ENCODE measurements around the gene TRPM4. TPM values are rescaled to one million over a fixed set of nuclear protein-coding genes. Genes with fewer than 3 reads are reported as not detected.

The TRPM4 gene
- total and polyA plus RNA-seq, 2 of the 13 experiments (the other 11 are each of a cell fraction or from before 2014, with no cell fraction given) = 1.9 to 4.3 TPM

DNA sequence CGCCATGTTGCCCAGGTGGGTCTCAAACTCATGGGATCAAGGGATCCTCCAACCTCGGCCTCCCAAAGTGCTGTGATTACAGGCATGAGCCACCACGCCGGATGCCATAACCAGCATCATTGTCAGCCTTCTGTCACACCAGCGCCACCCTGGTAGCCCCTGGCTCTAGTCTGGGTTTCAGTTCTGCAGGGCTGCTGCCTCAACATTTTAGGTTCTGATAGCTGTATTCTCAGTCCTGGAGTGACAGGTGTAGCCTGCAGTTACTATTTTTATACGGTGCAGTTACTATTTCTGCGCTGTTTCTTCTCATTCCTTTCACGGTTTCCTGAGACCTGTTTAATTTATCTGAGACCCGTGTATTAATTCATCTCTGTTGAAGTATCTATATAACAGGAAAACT is 57.1 kb downstream of the TRPM4 start:
- ChIA-PET CTCF (ENCODE audit: low intra/inter-chr PET ratio, low total read pairs) (no interaction called here), POLR2A (no interaction called here)
- Histone ChIP-seq H4K20me1 (ENCODE audit: insufficient read depth, low read length) (no peaks in the 10 kb centered on the region), H3K9me3 (ENCODE audit: low read length) (no peaks in the 10 kb centered on the region), H3K27ac (ENCODE audit: extremely low read length, insufficient read depth, low read length) (no peak overlapping the region), H2AFZ (ENCODE audit: low read length) (no peak overlapping the region), H3K36me3 (replicated peaks in 1 of 2; ENCODE audit: control insufficient read depth in 1 of 2, insufficient read depth in 2 of 2, low read length in 2 of 2) (no peaks in the 10 kb centered on the region), H3K27me3 (ENCODE audit: control insufficient read depth in 1 of 2, insufficient read depth in 2 of 2, low read length in 2 of 2) (no peaks in the 10 kb centered on the region), H3K4me3 (replicated peaks in 1 of 3; ENCODE audit: insufficient read depth in 1 of 3, low read depth in 2 of 3, low read length in 3 of 3) (no peak overlapping the region), H3K79me2 (ENCODE audit: insufficient read depth, low read length) (no peaks in the 10 kb centered on the region), H3K4me2 (ENCODE audit: low read depth, low read length) (no peak overlapping the region), H3K9ac (ENCODE audit: insufficient read depth, low read depth, low read length) (no peak overlapping the region), H3K4me1 (ENCODE audit: insufficient read depth, low read length) (peaks cover 6% of the 10 kb centered on the region)
- ATAC-seq (no peak), DNase-seq (ENCODE audit: low spot score) (no peak), FAIRE-seq (no peak)
- intact Hi-C loops (cut with micrococcal nuclease; ENCODE audit: unreplicated experiment) = no loop called here
- TF ChIP-seq ZNF256 (CRISPR knock-in tag; conservative IDR thresholded peaks at IDR 0.05) (no peak), ZNF569 (CRISPR knock-in tag; IDR thresholded peaks at IDR 0.05; ENCODE audit: borderline replicate concordance) (no peak), ZNF17 (CRISPR knock-in tag; IDR thresholded peaks at IDR 0.05) (no peak), ZNF577 (CRISPR knock-in tag; IDR thresholded peaks at IDR 0.05; ENCODE audit: borderline replicate concordance, low read depth) (no peak), ARHGAP35 (CRISPR knock-in tag; IDR thresholded peaks at IDR 0.05; ENCODE audit: borderline replicate concordance) (no peak), ZNF232 (CRISPR knock-in tag; IDR thresholded peaks at IDR 0.05; ENCODE audit: borderline replicate concordance) (no peak), TCF7L2 (IDR thresholded peaks at IDR 0.05; ENCODE audit: low read depth, low read length) (no peak), ZFY (CRISPR knock-in tag; IDR thresholded peaks at IDR 0.05) (no peak), NFYC (CRISPR knock-in tag; IDR thresholded peaks at IDR 0.05) (no peak), REL (CRISPR knock-in tag; conservative IDR thresholded peaks at IDR 0.05) (no peak), ESRRA (CRISPR knock-in tag; IDR thresholded peaks at IDR 0.05; ENCODE audit: low read depth) (no peak)
- TF ChIP-seq, protein P1, sequence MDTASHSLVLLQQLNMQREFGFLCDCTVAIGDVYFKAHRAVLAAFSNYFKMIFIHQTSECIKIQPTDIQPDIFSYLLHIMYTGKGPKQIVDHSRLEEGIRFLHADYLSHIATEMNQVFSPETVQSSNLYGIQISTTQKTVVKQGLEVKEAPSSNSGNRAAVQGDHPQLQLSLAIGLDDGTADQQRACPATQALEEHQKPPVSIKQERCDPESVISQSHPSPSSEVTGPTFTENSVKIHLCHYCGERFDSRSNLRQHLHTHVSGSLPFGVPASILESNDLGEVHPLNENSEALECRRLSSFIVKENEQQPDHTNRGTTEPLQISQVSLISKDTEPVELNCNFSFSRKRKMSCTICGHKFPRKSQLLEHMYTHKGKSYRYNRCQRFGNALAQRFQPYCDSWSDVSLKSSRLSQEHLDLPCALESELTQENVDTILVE (CRISPR knock-in tag; IDR thresholded peaks at IDR 0.05) = no peak
- TF ChIP-seq, protein P2, sequence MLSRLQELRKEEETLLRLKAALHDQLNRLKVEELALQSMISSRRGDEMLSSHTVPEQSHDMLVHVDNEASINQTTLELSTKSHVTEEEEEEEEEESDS (CRISPR knock-in tag; IDR thresholded peaks at IDR 0.05; ENCODE audit: borderline replicate concordance) = no peak
- TF ChIP-seq, protein P3, sequence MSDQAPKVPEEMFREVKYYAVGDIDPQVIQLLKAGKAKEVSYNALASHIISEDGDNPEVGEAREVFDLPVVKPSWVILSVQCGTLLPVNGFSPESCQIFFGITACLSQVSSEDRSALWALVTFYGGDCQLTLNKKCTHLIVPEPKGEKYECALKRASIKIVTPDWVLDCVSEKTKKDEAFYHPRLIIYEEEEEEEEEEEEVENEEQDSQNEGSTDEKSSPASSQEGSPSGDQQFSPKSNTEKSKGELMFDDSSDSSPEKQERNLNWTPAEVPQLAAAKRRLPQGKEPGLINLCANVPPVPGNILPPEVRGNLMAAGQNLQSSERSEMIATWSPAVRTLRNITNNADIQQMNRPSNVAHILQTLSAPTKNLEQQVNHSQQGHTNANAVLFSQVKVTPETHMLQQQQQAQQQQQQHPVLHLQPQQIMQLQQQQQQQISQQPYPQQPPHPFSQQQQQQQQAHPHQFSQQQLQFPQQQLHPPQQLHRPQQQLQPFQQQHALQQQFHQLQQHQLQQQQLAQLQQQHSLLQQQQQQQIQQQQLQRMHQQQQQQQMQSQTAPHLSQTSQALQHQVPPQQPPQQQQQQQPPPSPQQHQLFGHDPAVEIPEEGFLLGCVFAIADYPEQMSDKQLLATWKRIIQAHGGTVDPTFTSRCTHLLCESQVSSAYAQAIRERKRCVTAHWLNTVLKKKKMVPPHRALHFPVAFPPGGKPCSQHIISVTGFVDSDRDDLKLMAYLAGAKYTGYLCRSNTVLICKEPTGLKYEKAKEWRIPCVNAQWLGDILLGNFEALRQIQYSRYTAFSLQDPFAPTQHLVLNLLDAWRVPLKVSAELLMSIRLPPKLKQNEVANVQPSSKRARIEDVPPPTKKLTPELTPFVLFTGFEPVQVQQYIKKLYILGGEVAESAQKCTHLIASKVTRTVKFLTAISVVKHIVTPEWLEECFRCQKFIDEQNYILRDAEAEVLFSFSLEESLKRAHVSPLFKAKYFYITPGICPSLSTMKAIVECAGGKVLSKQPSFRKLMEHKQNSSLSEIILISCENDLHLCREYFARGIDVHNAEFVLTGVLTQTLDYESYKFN (CRISPR knock-in tag; conservative IDR thresholded peaks at IDR 0.05) = no peak
- TF ChIP-seq, protein P4, sequence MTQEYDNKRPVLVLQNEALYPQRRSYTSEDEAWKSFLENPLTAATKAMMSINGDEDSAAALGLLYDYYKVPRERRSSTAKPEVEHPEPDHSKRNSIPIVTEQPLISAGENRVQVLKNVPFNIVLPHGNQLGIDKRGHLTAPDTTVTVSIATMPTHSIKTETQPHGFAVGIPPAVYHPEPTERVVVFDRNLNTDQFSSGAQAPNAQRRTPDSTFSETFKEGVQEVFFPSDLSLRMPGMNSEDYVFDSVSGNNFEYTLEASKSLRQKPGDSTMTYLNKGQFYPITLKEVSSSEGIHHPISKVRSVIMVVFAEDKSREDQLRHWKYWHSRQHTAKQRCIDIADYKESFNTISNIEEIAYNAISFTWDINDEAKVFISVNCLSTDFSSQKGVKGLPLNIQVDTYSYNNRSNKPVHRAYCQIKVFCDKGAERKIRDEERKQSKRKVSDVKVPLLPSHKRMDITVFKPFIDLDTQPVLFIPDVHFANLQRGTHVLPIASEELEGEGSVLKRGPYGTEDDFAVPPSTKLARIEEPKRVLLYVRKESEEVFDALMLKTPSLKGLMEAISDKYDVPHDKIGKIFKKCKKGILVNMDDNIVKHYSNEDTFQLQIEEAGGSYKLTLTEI (CRISPR knock-in tag; conservative IDR thresholded peaks at IDR 0.05) = no peak
- WGBS (ENCODE audit: low lambda C conversion rate) = 65% methylated on average over 9 of the region's 9 CpGs
- BruUV-seq (replicated peaks) = no TSS peak
- in situ Hi-C loops (cut with HindIII; ENCODE audit: extremely low pct_ligation_motif_present, low pct_unique_long_range_greater_than_20kb) = no loop called here

All from HepG2 (cell line).